NOMO-1 treated with DMSO at 0.1 percent for 48 hours (cell line): Measurements from ENCODE around the gene ATP2B1.

ENCODE experiments used
- DNase-seq: peaks from one replicate; lab custom pipeline; 2025; ENCODE audit not compliant: unreplicated experiment; lab: John Stamatoyannopoulos, UW

The ATP2B1 gene

GRCh38 chr12:89694542-89694941, 14.1 kb downstream of the ATP2B1 start:
- no peak for DNase-seq

DNA sequence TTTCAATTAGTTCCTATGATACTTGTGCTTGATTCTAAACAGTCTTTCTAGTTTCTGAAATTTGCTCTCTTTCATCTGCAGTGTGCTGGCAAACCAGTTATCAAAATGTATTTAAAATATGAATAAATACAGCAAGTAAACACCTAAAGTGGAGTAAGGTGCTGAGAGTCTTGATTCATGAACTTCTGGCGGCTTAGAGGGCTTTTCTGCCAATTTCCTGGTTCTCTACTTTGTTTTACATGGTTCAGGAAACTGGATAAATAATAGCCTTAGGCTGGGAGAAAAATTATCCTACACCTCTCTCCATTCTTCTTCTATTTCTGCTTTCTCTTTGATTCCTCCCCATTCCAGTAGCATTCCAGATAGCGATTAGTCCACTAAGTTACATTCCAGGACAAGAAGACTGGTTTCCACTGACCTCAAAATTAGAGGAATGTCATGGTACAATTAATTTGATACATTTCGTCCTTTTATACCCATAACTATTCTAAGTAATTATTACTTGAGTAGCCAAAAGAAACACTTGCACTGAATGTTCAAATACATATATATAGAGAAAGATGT, 14.9 kb downstream of the ATP2B1 start:
- DNase-seq, result no peak

- no peak for DNase-seq
These were observed 16.2 kb downstream of the ATP2B1 start for GRCh38 chr12:89692439-89692838.

DNA sequence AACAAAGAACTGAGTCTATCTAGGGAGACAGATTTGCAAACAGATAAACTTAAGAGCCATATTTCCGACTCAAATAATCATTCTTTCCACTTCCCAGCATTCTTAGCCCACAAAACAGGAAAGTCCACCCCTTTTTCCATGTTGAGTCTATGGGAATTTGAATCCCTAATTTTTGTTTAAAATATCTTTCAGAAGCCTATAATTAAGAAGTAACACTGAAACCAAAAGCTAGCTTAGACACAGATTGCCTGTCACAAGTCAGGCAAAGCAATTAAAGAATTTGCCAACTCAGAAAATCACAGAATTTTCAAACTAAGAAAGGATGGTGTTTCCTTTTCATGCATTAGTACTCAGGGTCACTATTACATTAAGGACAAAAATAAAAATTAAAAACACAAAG, 17.0 kb downstream of the ATP2B1 start:
- no peak for DNase-seq

DNA sequence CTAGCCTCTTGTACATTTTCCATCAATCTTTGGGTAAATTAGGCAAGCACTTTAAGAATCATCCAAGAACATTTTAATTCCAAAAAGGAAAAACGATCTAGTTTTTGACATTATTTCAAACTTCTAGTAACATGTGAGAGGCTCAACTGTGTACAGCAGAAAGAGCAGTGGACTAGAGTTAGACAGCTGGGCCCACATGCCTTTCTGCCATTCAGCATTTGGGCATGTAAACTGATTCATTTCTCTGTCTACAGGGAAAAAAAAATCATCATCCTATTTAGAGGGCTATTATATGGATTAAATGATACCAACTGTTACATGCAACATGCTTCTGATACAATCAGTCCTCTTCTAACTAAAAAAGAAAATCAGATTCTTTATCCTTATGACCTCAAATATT, 17.7 kb downstream of the ATP2B1 start:
- DNase-seq, result no peak

GRCh38 chr12:89689306-89689705, 19.3 kb downstream of the ATP2B1 start:
- DNase-seq, result no peak

GRCh38 chr12:89686311-89686710, 22.3 kb downstream of the ATP2B1 start:
- no peak for DNase-seq

DNA sequence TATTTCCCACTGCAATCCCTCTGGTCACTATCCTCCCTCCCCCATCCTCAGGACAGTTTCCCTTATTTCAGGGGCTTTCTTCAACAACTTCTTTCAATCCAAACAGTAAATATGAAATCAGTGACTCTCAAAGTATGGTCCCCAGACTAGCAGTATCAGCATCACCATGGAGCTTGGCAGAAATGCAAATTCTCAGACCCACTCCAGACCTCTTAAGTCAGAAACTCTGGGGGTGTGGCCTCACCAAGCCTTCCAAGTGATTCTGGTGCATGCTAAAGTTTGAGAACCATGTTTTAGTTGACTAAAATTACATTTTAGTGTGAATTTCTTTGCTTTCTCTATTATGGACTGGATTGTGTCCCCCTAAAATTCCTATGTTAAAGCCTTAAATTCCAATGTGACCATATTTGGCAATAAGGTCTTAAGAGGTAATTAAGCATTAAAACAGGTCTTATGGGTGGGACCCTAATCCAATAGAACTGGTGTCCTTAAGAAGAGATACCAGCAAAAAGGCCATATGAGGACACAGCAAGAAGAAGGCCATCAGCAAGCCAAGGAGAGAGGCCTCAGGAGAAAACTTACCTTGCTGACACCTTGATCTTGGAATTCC, 23.2 kb downstream of the ATP2B1 start:
- DNase-seq, result no peak

GRCh38 chr12:89684136-89684535, 24.5 kb downstream of the ATP2B1 start:
- DNase-seq, result no peak

- no peak for DNase-seq
These were observed 26.4 kb downstream of the ATP2B1 start for GRCh38 chr12:89682284-89682683.

DNA sequence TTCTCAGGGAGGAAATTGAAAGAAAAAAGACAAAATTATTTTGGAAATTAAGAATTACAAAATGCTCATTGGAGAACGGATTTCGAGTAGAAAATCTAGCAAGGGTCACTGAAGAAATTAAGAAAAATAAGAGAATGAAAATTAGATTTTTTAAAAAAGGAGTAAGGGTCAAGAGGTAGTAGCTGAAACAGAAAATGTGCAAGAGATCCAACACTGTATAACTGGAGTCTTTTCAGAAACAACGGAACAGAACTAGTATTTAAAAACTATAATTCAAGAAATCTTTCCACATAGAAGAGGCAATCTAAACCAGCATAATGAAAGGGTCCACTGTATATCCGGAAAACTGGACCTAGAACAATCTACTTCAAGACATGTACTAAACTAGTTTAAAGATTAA, 28.2 kb downstream of the ATP2B1 start:
- no peak for DNase-seq

DNA sequence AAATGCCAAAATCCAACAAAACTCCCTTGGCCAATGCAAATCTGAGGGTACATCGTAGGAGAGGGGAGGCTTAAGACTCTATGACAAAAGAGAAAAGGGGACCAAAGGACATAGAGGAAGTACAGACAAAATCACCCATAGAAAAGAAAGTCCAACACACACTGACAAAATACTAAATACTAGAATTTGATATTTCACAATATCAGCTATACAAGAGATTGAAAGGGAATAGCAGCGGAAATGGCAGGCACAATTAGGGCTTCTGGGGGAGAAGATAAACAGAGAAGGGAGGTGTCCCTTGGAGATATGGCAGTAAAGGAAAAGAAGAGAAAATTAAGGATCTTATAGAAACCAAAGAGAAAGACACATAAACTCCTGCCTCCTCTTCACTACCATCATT, 29.0 kb downstream of the ATP2B1 start:
- DNase-seq, result no peak

DNA sequence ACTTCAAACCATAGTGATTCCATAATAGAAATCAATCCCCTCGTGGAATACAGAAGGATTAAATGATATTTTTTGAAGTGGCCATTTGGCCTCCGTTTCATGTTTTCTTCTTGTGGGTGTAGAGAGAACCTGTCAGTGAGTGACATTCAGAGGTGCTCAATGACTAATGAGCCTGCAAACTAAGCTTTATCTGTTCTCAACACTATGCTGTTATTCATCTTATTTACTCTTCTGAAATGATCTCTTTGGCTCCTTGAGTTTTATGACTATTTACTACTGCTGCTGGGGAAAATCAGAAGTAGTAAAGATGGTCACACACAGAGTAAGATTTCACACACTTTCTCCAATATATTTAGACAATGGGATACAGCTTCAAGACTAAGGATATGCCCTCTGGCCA, 30.4 kb downstream of the ATP2B1 start:
- no peak for DNase-seq

DNA sequence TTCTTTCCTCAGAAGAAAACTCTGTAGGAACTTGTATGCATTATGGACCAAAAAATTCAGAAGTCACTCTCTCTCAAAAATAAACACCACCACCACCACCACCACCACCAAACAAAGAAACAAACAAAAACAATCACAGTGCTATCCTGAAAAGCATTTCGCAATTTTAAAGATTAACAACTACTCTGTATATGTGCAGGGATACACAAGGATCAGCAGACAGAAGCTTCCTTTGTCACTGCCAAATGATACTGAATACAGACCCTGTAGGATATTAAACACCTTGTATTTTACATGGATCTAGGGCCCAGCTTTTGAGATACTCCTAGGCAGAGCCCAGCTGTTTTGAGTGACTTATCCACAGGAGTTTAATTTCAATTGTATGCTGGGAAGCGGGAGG, 31.7 kb downstream of the ATP2B1 start:
- no peak for DNase-seq

GRCh38 chr12:89674326-89674942, 34.2 kb downstream of the ATP2B1 start:
- DNase-seq, result no peak

DNA sequence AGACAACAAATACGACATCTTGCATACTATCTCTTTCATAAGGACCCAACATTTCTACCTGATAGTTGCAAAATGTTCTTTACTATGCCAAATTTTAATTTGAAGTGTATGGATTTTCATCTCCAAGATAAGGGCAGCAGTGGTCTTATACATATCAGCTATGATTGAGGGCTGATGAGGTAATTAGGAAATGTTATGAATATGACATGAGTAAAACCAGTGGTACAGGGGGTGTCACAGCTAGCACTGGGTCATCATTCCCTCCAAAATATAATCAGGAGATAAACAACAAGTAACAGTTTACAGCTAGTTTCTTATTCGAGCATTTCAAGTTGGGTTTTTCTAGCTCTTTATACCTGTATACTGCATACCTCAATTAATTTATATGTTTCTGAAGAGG, 35.0 kb downstream of the ATP2B1 start:
- no peak for DNase-seq

- no peak for DNase-seq
These were observed 36.1 kb downstream of the ATP2B1 start for GRCh38 chr12:89672589-89672979.

DNA sequence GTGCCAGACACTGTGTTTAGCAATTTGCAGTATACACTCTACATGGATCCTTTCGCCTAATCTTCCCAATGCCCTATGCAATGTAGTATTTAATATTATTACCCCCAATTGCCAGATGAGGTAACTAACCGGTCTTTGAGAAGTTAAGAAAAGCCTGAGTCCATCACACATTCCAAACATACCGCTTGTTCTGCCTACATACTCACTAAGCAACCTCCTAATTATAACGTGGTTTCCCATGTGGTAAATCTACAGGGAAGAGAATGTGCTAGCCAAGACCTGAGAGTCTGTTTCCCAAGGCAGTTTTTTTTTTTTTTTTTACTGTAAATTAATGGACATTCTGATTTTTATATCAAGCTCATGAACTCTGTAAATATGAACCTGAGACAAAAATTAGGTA, 37.2 kb downstream of the ATP2B1 start:
- no peak for DNase-seq

DNA sequence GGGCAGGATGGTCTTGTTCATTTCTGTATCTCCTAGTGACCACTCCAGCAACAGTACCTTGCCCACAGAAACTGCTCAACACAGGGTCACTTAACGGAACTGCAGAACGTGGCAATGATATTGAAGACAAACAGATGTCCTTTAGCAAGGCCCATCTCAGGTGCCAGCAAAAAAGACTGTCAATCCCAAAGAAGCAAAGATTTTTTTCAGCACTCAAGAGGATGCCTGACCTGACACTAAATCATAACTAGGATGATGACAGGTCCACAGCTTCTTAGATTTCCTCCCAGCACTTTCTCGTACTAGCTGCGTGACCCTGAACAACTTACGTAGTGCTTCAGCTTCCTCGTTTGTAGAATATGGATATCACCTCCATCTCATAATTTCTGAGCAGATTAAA, 39.4 kb downstream of the ATP2B1 start:
- no peak for DNase-seq

- no peak for DNase-seq
These were observed 43.1 kb downstream of the ATP2B1 start for GRCh38 chr12:89665556-89665955.

- DNase-seq, result no peak
These were observed 44.2 kb downstream of the ATP2B1 start for GRCh38 chr12:89664441-89664840.

DNA sequence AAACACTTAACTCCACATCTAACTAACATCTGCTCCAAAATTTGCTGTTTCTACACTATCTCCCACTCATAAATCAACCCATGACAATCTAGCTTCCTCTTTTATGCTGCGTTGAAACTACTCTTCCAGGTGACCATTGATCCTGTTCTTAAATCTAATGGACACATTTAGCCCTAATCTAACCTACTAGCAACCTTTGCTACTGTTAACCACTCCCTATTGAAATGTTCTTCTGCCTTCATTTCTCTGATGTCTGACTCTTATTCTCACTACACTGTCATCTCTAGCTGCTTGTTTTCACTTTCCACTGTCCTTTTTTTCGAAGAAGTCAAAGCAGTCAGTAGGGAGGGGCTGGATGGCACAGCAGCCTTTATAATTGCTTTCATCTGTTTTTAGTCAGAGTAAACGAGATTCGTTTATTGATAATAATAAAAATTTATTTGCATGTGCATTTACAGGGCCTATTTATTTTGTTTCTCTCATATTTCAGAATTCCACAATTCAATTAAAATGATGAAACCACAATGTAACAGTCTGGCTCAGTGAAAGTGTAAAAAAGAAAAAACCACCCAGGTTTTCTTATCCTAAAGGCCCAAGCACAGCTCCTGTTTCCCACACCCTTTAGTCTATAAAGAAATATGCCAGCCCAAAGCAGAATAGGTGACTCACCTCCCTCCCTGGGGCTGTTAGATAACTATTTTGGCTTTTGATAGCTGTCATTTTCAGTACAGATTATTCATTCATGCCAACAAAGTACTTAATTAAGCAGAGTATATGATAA, 44.9 kb downstream of the ATP2B1 start:
- peak; percentile 75 for DNase-seq
